Measurements from ENCODE around the gene CHD6. TPM values are rescaled to one million over a fixed set of nuclear protein-coding genes. Genes with fewer than 3 reads are reported as not detected.

Gene CHD6
- 10 to 100 TPM; 16.5 to 21.4 TPM for total RNA-seq

DNA sequence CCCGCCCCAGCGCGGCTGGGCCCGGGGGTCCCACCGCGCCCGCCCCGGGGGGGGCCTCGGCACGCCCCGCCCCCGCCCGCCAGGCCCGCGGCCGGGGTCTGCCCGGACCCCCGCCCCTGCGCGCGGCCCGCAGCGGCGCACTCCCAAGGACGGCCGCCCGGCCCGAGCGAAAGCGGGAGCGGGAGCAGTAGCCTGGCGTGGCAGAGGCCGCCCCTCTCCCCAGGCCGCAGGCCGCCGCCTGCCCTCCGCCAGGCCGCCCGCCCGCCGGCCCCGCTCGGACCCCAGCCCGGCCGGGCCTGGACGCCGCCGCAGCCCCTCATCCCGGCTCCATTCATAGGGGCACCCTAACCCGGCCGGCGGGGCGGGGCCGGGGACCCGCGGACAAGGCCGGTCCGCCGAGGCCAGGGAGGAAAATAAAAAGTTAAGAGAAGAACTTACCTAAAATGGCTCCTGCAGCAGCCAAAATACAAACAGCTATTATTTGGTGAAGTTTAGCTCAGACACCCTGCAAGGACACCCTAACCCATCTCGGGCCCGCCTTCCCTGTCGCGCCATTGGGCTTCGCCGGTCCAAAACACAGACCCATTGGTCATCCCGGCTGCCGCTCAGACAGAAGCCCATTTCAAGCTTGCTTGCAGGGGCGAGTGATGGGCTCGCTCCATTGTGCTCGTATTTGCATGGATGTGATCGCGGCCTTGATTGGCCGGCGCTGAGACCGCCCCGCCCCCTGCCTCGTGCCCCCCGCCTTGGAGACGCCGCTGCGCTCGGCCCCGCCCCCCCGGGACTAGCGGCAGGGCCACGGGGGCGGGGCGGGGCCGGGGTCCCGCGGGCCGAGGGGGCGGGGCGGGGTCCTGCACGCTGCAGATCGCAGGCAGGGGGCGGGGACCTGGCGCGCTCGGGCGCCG, at the start of gene CHD6:
CHD6 (minus strand) TSS at position 476 of the 905 bp plus-strand sequence. CDS start 67,040 bp downstream, outside the sequence.
- H3K27me3 Mint-ChIP-seq = no peaks in the 10 kb centered on the region
- H3K36me3 Mint-ChIP-seq (ENCODE audit: low read depth) = no peaks in the 10 kb centered on the region
- ATAC-seq (replicated peaks) = peak; percentile 99
- peak within 1 kb of the TSS; percentile 91 for H3K4me3 Mint-ChIP-seq
- no peaks in the 10 kb centered on the region for H3K9me3 Mint-ChIP-seq
- peak within 1 kb of the TSS; percentile 89 for H3K27ac Mint-ChIP-seq
- peaks cover 26% of the 10 kb centered on the region for H3K4me1 Mint-ChIP-seq

DNA sequence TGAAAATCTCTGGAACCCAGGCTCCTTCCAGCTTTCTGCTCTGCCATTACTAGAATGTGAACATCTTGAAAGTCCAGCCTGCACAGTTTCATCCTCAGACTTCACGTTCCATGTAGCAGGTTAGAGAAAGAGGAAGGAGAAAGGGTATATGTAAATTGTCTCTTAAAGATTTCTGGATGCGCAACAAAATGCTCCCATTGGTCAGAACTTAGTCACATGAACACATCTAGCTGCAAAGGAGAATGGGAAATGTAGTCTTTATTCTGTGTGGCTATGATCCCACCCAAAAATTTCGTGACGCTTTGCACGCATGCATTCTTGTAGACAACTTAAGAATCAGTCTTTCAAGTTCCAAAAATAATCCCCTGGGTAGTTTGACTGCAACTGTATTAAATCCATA, 46.4 kb upstream of the CHD6 start:
- Mint-ChIP-seq H3K36me3 (ENCODE audit: low read depth) (no peaks in the 10 kb centered on the region), H3K27me3 (peaks cover 22% of the 10 kb centered on the region), H3K4me1 (no peaks in the 10 kb centered on the region), H3K27ac (no peak overlapping the region), H3K4me3 (no peak overlapping the region), H3K9me3 (peaks cover 3% of the 10 kb centered on the region)
- no peak for ATAC-seq (replicated peaks)

DNA sequence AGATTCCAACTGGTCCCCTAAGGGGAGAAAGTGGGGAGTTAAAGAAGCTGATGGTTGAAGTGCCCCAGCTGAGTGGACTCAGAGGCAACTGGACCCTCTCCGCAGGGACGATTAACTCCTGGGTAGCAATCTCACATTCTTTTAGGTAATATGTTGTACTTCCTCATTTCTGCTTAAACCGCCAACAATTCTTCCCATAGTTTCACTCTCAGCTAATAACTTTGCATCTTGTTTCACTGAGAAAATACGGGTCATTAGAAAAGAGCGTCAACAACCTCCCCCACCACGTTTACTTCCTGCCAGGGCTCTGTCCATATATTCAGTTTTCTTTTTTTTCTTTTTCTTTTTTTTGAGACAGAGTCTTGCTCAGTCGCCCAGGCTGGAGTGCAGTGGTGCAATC, 39.5 kb upstream of the CHD6 start:
- no peak overlapping the region for H3K4me3 Mint-ChIP-seq
- H3K36me3 Mint-ChIP-seq (ENCODE audit: low read depth) = no peaks in the 10 kb centered on the region
- peaks cover 27% of the 10 kb centered on the region for H3K27me3 Mint-ChIP-seq
- H3K27ac Mint-ChIP-seq = no peak overlapping the region
- peaks cover 3% of the 10 kb centered on the region for H3K9me3 Mint-ChIP-seq
- no peak for ATAC-seq (replicated peaks)
- H3K4me1 Mint-ChIP-seq = no peaks in the 10 kb centered on the region

DNA sequence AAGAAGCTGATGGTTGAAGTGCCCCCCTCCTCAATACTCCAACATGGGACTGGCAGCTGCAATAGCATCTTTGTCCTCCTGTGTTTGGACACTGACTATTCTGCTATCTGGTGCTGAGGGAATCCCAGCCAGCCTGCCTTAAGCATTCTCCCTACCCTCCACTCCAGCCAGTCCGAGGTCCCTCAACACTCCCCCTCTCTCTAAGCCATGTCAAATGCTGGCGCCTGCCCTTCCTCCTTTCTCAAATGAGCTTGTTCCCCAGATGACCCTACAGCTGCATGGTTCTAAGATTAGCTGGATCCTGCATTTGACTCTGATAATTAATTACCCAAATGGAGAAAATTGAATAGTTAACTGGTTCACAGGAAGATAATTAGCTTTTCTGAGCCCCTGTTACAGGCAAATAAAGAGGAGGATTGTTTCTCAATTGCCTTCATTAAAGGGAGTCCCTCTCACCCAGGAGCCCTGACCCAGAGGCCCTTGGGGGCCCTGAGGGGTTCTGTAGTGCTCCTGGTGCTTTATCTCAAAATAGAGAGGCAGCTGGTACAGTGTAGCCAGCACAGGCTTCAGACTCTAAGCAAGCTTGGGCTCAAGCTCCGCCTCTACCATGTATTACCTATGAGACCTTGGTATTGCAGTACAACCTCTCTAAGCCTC, 37.9 kb upstream of the CHD6 start:
- H3K36me3 Mint-ChIP-seq (ENCODE audit: low read depth) = no peaks in the 10 kb centered on the region
- ATAC-seq (replicated peaks) = no peak

DNA sequence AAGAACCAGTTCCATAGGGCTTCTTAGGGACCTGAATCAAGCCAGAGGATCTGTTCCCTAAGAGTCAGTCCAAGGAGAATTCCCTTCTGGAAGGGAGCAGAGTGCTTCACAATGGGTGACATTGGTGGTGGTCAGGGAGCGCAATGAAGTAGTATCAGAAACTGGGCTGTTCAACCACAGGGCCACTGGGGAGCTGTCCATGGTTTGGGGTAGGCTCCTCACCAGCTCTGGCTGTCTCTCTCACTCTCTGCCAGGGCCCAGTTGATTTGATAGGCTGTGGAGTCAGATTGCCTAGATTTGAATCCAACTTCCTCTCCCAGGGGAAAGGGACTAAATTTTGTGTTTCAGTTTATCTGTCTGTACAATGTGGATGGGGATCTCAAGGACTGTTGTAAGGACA, 36.7 kb upstream of the CHD6 start:
- Mint-ChIP-seq H3K9me3 (no peaks in the 10 kb centered on the region), H3K27me3 (peaks cover 17% of the 10 kb centered on the region), H3K36me3 (ENCODE audit: low read depth) (no peaks in the 10 kb centered on the region), H3K27ac (no peak overlapping the region), H3K4me3 (no peak overlapping the region), H3K4me1 (no peaks in the 10 kb centered on the region)
- no peak for ATAC-seq (replicated peaks)

More for the DNA sequence above, 37.9 kb upstream of the CHD6 start:
- Mint-ChIP-seq H3K27ac (no peak overlapping the region), H3K4me1 (no peaks in the 10 kb centered on the region), H3K4me3 (no peak overlapping the region), H3K27me3 (peaks cover 23% of the 10 kb centered on the region), H3K9me3 (peaks cover 3% of the 10 kb centered on the region)

- Mint-ChIP-seq H3K36me3 (ENCODE audit: low read depth) (no peaks in the 10 kb centered on the region), H3K27me3 (peaks cover 17% of the 10 kb centered on the region), H3K9me3 (no peaks in the 10 kb centered on the region), H3K27ac (no peak overlapping the region), H3K4me1 (no peaks in the 10 kb centered on the region), H3K4me3 (no peak overlapping the region)
- ATAC-seq (replicated peaks) = no peak
Observed at GRCh38 chr20:41654292-41654691, 36.1 kb upstream of the CHD6 start.

- no peak for ATAC-seq (replicated peaks)
- no peaks in the 10 kb centered on the region for H3K4me1 Mint-ChIP-seq
- no peak overlapping the region for H3K27ac Mint-ChIP-seq
- H3K9me3 Mint-ChIP-seq = no peaks in the 10 kb centered on the region
- H3K27me3 Mint-ChIP-seq = peaks cover 7% of the 10 kb centered on the region
- no peaks in the 10 kb centered on the region for H3K36me3 Mint-ChIP-seq (ENCODE audit: low read depth)
- H3K4me3 Mint-ChIP-seq = no peak overlapping the region
Observed at GRCh38 chr20:41650231-41650948, 32.2 kb upstream of the CHD6 start.

GRCh38 chr20:41649489-41649888, 31.3 kb upstream of the CHD6 start:
- no peak overlapping the region for H3K27ac Mint-ChIP-seq
- no peaks in the 10 kb centered on the region for H3K36me3 Mint-ChIP-seq (ENCODE audit: low read depth)
- no peak overlapping the region for H3K4me3 Mint-ChIP-seq
- peaks cover 10% of the 10 kb centered on the region for H3K27me3 Mint-ChIP-seq
- H3K4me1 Mint-ChIP-seq = no peaks in the 10 kb centered on the region
- H3K9me3 Mint-ChIP-seq = no peaks in the 10 kb centered on the region
- ATAC-seq (replicated peaks) = no peak

- H3K27ac Mint-ChIP-seq = no peak overlapping the region
- no peak overlapping the region for H3K4me3 Mint-ChIP-seq
- no peaks in the 10 kb centered on the region for H3K36me3 Mint-ChIP-seq (ENCODE audit: low read depth)
- no peaks in the 10 kb centered on the region for H3K4me1 Mint-ChIP-seq
- no peak for ATAC-seq (replicated peaks)
- peaks cover 15% of the 10 kb centered on the region for H3K27me3 Mint-ChIP-seq
- H3K9me3 Mint-ChIP-seq = no peaks in the 10 kb centered on the region
Observed at GRCh38 chr20:41645372-41645771, 27.2 kb upstream of the CHD6 start.

DNA sequence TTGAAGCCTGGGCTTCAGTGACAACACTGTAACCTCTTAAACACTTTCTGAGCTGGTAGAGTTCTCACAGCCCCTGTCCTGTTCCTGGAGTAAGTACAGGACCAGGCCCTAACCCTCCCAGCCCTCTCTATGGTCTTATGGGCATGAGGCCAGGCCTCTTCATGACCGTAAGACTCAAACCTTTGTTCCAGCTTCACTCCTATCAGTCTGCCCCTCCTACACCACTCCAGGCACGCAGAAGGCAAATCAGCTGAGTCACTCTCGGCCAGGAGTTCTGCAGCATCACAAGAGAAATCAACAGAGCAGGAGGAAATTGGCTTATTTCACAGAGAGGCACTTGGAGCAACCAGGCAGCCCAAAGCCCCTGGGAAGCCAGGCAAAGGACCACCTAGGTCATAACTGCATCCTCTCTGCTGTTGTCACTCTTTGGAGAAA, 25.3 kb upstream of the CHD6 start:
- H3K4me1 Mint-ChIP-seq = no peaks in the 10 kb centered on the region
- no peaks in the 10 kb centered on the region for H3K9me3 Mint-ChIP-seq
- ATAC-seq (replicated peaks) = no peak
- H3K4me3 Mint-ChIP-seq = no peak overlapping the region
- H3K27ac Mint-ChIP-seq = no peak overlapping the region
- peaks cover 19% of the 10 kb centered on the region for H3K27me3 Mint-ChIP-seq
- no peaks in the 10 kb centered on the region for H3K36me3 Mint-ChIP-seq (ENCODE audit: low read depth)

- no peak overlapping the region for H3K4me3 Mint-ChIP-seq
- ATAC-seq (replicated peaks) = no peak
- H3K36me3 Mint-ChIP-seq (ENCODE audit: low read depth) = no peaks in the 10 kb centered on the region
Observed at GRCh38 chr20:41639630-41640029, 21.5 kb upstream of the CHD6 start.

DNA sequence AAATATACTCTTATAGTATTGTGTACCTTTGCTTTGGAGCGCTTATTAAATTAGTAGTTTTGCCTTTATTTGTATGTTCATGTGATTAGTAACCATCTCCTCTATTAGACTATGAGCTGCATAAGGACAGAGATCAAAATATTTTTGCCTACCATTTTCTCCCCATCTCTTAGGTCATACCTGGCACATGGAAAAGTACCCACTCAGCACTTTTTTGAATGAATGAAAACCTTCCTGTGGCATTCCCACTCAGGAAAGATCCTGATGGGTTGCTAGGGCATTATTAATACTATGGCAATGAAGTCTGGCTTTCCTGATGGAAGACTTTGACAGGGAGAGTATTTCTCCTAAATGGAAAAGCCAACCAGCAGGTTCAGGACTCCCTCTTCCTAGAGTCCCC, 20.3 kb upstream of the CHD6 start:
- Mint-ChIP-seq H3K4me1 (no peaks in the 10 kb centered on the region), H3K4me3 (no peak overlapping the region)

More at GRCh38 chr20:41639630-41640029, 21.5 kb upstream of the CHD6 start:
- H3K4me1 Mint-ChIP-seq = no peaks in the 10 kb centered on the region
- H3K9me3 Mint-ChIP-seq = no peaks in the 10 kb centered on the region
- peaks cover 9% of the 10 kb centered on the region for H3K27me3 Mint-ChIP-seq
- H3K27ac Mint-ChIP-seq = no peak overlapping the region

GRCh38 chr20:41635158-41635557, 17.0 kb upstream of the CHD6 start:
- Mint-ChIP-seq H3K4me1 (no peaks in the 10 kb centered on the region), H3K27me3 (peaks cover 8% of the 10 kb centered on the region), H3K36me3 (ENCODE audit: low read depth) (no peaks in the 10 kb centered on the region), H3K9me3 (no peaks in the 10 kb centered on the region), H3K27ac (no peak overlapping the region), H3K4me3 (no peak overlapping the region)
- ATAC-seq (replicated peaks) = no peak

More for the DNA sequence above, 20.3 kb upstream of the CHD6 start:
- Mint-ChIP-seq H3K27me3 (peaks cover 4% of the 10 kb centered on the region), H3K27ac (no peak overlapping the region), H3K9me3 (no peaks in the 10 kb centered on the region), H3K36me3 (ENCODE audit: low read depth) (no peaks in the 10 kb centered on the region)
- ATAC-seq (replicated peaks) = no peak

DNA sequence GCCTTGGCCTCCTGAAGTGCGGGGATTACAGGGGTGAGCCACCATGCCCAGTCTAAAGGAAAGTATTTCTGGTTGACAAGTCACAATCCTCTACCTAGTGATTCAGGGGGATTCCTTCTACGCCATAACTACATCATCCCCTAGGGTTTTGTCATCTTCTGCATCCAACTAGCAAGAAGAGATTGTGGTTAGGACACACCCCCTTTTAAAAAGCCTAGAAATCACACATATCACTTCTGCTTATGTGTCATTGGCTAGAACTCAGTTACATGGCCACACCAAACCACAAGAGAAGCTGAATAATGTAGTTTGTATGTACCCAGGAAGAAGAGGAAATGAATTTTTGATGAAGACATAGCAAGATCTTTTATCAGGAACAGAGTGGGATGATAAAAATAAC, 14.7 kb upstream of the CHD6 start:
- Mint-ChIP-seq H3K4me3 (no peak overlapping the region), H3K27ac (no peak overlapping the region)
- peak; percentile 50 for ATAC-seq (replicated peaks)

More for the DNA sequence above, 14.7 kb upstream of the CHD6 start:
- H3K9me3 Mint-ChIP-seq = no peaks in the 10 kb centered on the region
- peaks cover 4% of the 10 kb centered on the region for H3K27me3 Mint-ChIP-seq
- no peaks in the 10 kb centered on the region for H3K36me3 Mint-ChIP-seq (ENCODE audit: low read depth)
- H3K4me1 Mint-ChIP-seq = no peaks in the 10 kb centered on the region

Measured in activated T-helper 17 cell treated with anti-CD3 and anti-CD28 coated beads, Interleukin-2, amount 50 U/mL, for 72 hours (primary cell).